Activated CD4-positive, CD25-positive, alpha-beta regulatory T cell treated with anti-CD3 and anti-CD28 coated beads, Interleukin-2, amount 50 U/mL, for 72 hours (primary cell): ENCODE measurements around the gene RAD51B.
"Not testable (repeated sequence)": the region's sequence is repeated elsewhere in the genome, so short reads cannot be mapped to it uniquely, and the experiment has no call there.

Experiments used
- DNase-seq: peaks from one replicate; pipeline ENCODE4 v3.0.0; 2021

The RAD51B gene

DNA sequence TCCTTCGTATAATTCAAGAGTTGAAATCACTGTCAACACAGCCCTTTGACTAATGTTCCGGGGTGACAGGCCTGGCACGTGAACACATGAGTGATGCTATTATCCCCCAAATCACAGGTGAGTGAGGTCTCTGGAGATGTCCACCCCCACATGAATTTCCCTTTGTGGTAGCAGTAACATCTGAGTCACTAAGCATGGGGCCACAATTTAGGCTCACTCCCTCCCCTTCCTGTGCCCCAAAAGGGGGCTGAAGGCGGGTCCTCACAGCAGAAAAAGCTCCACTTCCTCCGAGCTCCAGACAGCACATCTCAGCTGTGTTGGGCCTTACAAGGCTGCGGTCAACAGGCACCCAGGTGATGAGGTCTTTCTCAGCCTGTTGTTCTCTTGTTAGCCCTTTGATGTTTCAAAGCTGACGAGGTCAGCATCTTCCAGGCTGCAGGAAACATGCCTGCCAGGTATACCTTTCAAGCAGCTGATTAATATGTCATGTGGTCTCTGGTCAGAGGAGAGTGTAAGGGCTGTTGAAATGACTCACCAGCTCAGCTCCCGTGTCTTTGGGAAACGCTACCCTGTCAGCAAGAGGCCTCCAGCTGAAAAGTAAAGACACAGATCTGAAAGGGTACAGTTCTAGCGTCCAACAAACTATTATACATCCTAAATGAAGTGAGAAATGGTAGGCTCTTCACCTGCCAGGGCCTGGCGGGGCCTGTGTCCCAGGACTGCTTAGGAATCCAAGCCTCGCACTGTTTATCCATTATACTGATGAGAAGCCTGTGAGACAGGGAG lies 866.0 kb downstream of the RAD51B start:
- DNase-seq, result peak; percentile 75

DNA sequence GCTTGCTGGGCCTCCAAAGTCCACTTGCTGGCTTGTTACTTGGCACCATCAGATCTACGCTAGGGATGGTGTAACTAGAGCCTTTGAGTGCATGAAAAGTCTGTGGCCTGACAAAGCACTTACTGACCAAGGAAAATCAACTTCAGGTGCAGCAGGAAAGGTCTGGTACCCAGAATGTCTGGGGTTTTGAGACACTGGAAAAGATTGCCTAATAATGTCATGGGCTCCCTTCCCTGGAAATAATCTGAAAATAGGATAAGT lies 866.6 kb downstream of the RAD51B start:
- no peak for DNase-seq

DNA sequence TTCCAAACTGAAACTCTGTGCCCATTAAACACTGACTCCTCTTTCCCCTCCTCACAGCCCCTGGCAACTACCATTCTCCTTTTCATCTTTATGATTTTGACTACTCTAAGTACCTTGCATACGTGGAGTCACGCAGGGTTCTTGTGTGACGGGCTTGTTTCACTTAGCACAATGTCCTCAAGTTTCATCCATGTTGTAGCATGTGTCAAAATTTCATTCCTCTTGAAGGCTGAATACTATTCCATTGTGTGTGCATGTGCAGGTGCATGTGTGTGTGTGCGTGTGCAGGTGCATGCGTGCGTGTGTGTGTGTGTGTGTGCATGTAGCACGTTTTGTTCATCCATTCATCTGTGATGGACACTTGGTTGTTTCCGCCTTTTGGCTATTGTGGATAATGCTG lies 867.1 kb downstream of the RAD51B start:
- no peak for DNase-seq

DNA sequence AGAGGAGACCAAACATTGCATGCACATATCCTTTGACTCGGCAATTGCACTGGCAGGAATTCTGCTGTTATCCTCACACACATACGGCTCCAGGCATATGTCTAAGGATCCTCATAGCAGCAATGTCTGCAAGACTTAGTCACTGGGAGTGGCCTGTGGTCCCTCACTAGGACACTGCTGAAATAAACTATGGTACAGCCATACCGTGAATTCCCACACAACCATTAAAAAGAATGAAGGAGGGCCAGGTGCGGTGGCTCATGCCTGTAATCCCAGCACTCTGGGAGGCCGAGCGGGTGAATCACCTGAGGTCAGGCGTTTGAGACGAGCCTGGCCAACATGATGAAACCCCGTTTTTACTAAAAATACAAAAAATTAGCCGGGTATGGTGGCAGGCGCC lies 868.2 kb downstream of the RAD51B start:
- DNase-seq, result no peak

DNA sequence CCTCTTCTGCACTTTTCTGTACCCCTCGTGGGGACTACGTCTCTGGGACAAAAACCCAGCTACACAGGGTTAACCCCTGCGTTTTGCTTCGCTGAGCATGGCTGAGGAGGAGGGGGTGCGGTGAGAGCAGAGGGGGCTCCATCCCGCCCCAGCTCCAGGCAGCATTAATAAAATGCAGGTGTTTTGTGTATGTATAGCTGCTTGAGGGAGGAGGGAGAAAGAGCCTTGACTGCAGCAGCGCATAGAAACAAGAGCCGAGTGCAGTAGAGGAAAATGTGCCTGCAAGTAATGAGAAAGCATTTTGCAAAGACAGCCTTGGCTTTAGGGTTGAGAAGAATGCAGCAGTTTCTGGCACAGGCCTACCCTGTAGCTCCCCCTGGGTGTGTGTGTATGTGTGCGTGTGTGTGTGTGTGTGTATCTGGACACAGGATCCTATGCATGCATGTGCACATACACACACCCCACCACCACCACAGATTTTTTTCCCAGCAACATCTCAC lies 869.3 kb downstream of the RAD51B start:
- no peak for DNase-seq

DNA sequence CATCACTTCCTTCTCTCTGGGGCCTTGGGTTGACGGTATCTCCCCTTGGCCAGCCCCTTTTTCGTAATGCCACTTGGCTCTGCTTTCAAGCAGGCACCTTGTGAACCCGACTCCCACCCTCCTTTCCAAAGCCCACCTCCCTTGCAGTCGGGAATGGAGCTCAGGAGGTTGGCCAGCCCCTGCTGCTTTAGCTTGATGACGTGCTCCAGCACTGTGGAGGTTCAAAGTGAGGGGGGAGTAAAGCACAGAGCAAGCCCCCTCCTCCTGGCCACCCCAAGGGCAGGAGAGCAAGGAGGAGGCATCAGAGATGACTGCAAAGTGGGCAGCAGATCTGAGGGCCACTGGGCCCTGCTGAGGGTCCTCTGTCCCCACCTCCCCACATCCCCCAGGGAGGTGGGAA lies 869.9 kb downstream of the RAD51B start:
- DNase-seq, result no peak

DNA sequence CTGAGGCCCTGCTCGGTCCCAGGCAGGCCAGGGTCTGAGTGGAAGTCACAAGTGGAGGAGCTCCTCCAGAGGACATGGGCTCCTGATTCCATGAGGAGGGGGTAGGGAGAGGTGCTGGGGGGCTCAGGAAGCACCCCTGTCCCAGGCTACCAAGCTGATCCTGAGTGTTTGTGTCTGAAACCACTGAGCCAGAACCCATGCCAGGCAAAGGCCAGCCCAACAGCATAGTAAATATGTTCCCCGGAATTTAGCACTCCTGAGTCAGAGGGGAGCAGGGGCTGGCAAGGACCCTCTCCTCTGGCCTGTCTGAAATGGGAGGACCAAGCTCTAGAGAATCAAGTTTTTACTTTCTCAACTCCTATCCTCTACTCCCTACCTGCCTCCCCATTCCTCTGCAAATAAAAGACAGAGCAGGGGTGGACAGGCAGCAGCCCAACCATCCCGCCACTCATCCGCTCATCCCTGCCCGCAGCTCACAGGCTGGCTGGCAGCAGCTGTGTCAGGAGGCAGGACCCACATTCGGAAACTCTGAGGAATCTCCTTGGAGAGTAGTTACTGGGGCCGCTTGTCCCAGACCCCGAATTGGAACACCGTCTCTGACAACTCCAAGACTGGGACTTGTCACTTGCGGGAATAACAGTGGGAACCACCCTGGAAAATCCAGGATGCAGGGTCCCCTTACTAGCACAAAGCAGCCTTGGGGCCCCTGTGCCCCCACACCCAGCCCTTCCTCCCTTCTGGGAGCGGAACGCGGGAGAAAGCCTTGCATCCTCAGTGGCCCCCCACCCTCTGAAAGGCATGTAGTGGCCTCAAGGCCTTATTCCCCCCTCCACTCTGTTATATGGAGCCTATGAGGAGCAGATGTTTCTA lies 870.7 kb downstream of the RAD51B start:
- DNase-seq, result no peak

DNA sequence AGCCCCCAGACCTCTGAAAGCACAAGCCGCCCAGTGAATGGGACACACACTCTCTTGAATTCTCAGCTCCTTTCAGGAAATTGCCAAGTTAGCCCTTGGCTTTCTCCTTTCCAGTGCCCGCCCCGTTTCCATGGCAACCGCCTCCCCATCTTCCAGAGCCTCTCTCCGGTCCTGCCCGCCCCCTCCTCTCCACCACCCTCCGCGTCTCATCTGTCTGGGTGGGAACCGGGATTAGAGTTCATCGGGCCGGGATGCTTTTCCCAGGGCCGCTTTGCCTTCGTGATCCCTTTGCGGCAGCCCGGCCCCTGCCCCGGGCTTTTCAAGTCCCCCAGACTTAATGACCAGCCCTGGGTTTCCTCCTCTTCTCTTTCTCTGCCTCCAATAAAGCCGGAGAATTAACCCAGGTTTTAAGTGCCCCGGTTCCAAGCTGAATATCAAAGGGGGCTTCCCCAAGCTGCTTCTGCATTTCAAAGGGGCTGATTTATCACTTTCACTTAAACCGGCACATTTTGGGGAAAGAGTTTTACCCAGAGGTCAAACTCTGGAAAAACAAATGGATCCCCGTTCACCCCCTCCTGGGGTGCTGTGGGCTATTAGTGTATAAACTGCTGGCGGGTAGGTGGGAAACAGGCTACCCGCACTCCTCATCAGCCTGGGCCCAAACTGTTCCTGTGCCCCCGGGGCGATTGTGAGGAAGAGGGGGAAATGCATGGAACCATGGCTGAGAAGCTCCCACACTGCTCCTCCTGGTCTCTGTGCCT lies 871.6 kb downstream of the RAD51B start:
- DNase-seq, result no peak

DNA sequence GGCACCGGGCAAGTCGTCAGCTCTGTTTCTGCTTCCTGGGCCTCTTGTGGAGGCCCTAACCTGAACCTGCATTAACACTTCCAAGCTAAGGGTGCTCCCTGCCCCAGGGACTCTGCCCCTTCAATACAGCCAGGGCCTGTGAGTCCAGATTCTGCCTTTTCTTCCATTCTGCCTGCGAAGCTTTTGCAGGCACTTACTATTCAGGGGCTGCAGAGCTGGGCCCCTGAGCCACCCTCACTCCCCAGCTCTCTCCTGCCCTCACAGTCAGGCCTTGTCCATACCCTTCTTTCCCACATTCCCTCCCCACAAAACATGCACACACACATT lies 872.2 kb downstream of the RAD51B start:
- no peak for DNase-seq

DNA sequence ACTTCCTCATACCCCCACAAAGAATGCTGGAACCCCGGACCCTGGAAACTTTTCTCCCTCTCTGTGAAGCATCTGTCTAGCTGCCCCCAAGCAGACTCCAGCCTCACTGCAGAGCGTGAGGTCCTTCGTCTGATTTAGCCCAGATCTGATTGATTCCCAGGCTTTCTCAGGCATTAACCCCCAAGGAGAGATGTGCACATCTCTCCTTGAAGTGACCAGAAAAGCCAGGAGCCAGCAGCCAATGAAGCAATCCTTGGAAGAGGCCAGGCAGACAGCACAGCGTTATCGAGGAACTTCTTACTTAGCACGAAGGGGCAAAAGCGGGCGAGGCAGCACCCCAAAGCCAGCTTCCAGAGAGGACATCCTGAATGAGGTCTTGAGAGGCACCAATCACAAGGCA lies 872.6 kb downstream of the RAD51B start:
- no peak for DNase-seq

DNA sequence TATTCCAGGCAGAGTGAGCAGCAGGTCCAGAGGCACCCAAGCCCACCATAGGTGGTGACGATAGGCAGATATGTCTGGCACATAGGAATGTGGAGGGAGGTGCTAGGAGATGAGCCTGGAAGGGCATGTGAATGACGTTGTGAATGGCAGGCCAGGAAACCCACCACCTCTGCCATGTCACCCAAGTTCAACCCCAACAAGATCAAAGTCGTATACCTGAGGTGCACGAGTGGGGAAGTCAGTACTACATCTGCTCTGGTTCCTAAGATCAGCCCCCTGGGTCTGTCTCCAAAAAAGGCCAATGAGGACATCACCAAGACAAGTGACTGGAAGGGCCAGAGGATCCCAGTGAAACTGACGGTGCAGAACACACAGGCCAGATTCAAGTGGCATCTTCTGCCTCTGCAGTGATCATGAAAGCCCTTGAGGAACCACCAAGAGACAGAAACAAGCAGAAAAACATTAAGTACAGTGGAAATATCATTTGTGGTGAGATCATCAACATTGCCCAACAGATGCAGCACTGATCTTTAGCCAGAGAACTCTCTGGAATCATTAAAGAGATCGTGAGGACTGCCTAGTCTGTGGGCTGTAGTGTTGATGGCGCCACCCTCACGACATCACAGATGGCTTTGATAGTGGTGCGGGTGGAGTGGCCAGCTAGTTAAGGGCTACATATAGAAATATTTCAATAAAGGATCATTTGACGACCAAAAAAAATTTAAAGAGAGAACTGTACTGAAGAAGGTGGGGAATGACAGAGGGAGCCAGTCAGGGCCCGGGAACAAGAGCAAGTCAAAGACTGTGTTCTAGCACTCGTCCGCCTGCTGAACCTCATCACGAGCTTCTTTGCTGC lies 873.6 kb downstream of the RAD51B start:
- DNase-seq, result no peak

DNA sequence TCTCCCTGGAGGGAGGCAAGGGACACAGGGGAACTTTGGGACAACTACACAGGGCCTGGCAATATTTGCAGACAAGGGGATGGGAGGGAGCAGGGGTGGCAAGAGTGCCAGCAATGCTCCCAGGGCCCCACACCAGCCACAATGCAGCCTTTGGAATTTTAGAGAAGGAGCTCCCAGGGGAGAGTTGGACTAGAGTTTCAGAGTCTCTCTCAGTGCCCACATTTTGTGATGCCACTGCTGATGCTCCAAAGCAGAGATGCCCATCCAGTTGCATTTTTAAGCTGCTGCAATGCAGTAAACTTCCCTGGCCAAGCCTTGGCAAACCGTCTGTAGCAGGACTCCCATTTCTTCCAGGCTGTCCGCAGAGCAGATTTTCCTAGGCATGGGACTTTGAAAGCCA lies 874.3 kb downstream of the RAD51B start:
- no peak for DNase-seq

DNA sequence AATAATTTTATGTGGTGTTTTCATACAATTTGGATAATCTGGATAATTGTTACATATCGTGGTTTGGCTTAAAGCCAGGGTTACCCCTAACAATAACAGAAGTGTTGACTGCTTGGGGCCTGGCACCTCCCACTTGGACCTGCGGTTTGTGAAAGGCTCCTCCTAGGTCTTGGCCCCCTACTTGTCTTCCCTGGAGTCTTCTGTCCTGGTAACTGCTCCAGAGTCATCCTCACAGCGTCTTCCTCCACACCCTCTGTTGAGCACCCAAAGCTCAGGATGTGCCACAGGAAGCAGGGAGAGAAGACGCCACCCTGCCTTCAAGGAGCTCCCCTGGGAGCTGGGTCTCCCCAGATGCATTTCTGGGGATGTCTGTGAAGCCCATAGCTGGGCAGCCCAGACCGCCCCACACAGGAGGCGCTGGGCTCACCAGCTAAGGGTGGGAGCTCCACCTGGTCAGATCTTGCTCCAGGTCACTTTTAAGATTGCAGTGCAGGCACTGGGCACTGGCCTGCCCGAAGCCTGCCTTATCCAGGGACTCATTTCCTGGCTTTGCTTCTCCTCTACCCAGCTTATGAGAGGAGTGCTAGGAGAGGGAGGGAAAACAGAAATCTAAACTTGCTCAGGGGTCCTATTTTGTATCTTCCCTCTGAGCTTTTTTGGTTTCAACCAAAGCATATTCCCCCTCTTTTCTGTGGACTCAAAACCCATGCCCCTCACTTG lies 875.1 kb downstream of the RAD51B start:
- no peak for DNase-seq

DNA sequence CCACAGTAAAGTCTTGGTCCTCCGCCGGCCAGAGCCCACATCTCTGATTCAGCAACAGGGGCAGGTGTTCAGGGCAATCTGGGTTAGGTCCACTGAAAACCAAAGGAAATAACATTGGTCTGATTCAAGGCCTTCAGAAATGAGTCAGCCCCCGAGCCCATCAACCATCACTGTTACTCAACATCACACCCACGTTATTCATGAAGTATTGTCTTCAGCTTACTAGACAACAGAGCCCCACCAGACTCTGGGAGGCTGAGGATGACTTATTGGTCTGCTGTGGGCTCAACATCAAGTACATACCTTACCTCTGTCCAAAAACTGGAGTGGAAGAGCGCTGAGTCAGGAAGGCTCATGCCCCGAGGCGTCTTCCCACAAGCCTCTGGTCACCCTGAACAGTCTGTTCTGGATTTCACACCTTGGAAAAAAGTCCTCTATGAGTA lies 875.8 kb downstream of the RAD51B start:
- DNase-seq, result peak; percentile 51

DNA sequence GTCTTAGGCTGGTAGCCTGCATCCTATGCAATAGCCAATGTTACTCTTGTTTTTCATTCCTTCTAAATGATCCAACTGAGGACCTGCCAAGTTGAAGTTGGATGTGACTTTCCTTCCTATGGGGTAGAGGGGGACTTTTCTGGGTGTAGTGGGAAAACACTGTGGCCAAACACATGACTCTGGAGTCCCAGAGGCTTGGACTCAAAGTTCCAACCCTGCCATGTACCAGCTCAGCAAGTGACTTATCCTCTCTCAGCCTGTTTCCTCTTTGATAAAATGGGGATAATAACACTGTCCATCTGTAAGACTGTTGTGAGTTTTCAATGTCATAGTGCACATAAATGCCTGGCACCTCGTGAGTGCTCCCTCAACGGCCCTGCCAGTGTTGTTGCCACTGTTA lies 876.3 kb downstream of the RAD51B start:
- DNase-seq, result no peak

DNA sequence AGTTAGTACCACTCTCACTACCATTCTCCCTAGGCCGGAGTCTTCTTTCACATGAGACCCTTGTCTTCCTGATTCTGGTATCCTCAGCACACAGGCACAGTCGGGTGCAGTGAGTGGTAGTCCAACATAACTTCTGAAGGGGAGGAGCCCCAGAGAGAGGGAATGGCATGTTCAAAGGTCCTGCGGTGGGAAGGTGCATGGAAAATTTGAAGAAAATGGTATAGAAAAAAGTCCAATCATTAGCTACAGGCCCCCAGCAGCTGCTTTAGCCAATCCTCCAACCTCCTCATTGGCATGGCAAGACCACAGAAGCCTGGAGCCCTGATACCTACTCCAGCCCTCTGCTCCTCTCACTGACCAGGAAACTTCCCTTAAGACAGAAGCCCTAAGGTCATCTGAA lies 876.7 kb downstream of the RAD51B start:
- no peak for DNase-seq

DNA sequence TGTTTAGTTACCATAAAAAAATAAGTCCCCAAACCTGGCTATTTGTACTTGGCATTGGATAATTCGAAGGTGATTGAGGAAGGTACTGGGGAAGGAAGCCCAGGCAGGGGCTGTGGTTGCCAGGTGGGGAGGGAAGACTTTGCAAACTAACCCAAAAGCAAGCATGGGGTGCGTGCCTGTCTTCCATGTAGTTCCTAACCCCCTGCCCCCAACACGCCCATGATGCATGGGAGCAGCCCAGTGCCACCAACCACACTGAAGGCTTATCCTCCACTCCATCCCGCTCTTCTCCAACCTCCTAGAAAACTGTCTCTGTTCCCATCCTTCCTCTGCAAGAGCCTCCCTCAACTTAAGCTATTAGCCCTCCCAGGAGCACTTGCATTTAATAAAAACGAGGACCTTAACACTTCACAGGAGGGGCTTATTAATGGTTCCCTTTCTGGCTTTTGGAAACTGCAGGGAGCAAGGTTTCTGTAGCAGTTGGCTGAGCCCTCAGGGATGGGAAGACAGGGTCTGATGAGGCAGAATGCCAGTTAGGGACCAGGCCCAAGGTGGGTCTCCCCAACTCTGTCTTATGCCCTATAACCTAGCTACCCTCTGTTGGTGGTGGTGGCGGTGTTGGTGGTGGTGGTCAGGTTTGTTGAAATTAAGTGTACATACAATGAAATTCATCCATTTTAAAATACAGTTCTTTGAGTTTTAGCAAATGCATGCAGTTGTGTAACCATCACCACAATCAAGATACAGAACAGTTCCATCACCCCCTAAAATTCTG lies 877.3 kb downstream of the RAD51B start:
- DNase-seq, result no peak

DNA sequence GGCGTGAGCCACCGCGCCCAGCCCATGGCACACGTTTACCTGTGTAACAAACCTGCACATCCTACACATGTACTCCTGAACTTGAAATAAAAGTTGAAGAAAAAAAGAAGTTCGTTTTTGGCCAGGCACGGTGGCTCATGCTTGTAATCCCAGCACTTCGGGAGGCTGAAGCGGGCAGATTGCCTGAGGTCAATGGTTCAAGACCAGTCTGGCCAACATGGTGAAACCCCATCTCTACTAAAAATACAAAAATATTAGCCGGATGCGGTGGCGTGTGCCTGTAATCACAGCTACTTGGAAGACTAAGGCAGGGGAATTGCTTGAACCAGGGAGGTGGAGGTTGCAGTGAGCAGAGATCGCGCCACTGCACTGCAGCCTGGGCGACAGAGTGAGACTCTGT lies 879.2 kb downstream of the RAD51B start:
- DNase-seq, result not testable (repeated sequence)

DNA sequence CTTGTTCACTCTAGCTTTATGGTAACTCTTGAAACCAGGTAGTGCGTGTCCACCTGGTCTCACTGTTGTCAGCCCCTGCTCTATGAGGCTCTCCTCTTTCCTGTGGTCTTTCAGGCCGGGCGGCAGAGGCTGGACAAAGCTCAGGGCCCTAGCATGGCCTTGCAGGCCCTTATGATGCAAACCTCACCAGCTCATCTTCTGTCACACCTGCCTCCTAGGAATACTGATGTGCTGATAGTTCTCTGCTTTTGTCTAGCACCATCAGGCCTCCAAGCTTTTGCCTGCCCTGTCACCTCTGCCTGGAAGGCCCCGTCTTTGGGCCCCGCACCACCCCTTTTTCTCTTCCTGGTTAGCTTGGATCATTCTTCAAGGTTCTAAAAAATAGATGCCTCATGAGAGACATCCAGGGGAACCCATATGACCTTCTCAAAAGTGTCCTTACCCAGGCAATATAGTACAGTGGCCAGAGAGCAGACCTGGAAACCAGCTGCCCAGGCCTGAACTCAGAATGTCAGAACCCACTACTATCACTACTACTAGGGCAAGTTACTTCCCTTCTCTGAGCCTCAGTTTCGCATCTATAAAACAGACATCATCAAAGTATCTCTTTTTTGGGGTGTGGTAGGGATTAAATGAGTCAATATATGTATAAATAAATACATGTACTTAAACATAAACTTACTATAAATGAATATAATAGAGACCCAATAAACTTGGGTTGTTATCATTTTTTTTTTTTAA lies 881.6 kb downstream of the RAD51B start:
- DNase-seq, result no peak

DNA sequence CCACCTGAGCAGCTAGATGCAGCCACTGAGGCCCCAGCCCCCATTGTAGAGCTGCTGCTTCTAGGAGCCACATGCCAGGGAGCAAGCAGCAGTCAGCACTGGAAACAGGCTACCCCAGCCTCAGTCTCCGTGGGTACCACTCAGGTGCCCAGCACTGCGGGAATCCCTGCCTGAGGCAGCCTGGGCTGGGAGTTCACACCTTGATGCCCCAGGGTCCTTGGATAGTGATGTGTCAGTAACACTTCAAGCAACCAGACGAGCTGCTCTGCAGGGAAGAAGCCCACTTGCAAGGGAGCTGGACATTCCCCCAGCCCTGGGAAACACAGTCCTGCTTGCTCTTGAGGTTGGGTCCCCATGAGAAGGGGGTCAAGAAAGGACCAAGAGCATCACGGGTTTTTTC lies 882.6 kb downstream of the RAD51B start:
- DNase-seq, result no peak

DNA sequence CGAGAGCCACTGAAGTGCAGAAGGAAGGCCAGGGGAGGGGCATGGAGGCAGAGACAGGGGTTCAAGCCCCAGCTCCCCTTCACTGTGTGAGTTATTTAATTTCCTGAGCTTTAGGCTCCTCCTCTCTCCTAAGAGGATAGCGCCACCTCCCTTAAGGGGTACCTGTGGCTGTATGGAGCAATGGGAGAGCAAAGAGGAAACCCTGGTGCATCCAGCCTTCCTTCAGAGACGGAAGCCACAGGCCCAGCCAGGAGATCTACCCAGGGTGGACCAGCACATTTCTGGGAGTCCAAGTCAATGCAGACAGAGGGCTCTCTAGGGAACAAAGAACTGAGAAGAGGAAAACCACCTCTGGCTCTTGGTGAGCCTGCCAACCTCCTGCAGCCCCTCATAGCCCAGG lies 883.0 kb downstream of the RAD51B start:
- no peak for DNase-seq
